NCI-H2227 (cell line): Measurements from ENCODE around the gene ZNF345.
A peak's percentile ranks its signal among the peaks of the same experiment; 100 is the strongest.

ENCODE experiments used
- DNase-seq: peaks from one replicate; lab custom pipeline; 2025; ENCODE audit not compliant: unreplicated experiment; lab: John Stamatoyannopoulos, UW

ZNF345 gene

GRCh38 chr19:36850559-36851442, at the start of gene ZNF345:
TSS of gene ZNF345 (plus strand) at chr19:36850876. CDS start at chr19:36876831, 25,955 bp downstream.
- DNase-seq: peak; percentile 93

- no peak for DNase-seq
Measured at GRCh38 chr19:36805364-36805763, 45.3 kb upstream of the ZNF345 start.

GRCh38 chr19:36807029-36807428, 43.6 kb upstream of the ZNF345 start:
- DNase-seq: no peak

GRCh38 chr19:36819130-36819630, 31.5 kb upstream of the ZNF345 start:
- DNase-seq: no peak

- no peak for DNase-seq
Measured at GRCh38 chr19:36821758-36822157, 28.9 kb upstream of the ZNF345 start.

- DNase-seq: no peak
Measured at GRCh38 chr19:36833430-36833829, 17.2 kb upstream of the ZNF345 start.

GRCh38 chr19:36837176-36837905, 13.3 kb upstream of the ZNF345 start:
- DNase-seq: no peak

GRCh38 chr19:36837906-36838783, 12.5 kb upstream of the ZNF345 start, which contains the start of gene ZNF790:
TSS of gene ZNF790 (minus strand) at chr19:36838387. CDS start at chr19:36825619, 12,768 bp downstream.
- DNase-seq: peak; percentile 89

- no peak for DNase-seq
Measured at GRCh38 chr19:36838784-36839324, 11.8 kb upstream of the ZNF345 start.

- DNase-seq: no peak
Measured at GRCh38 chr19:36847968-36848367, 2.7 kb upstream of the ZNF345 start.

- peak; percentile 83 for DNase-seq
Measured at GRCh38 chr19:36849701-36850558, 746 bp upstream of the ZNF345 start.

GRCh38 chr19:36851898-36852297, 1.2 kb downstream of the ZNF345 start:
- no peak for DNase-seq

GRCh38 chr19:36876993-36877938, 26.6 kb downstream of the ZNF345 start:
- no peak for DNase-seq

GRCh38 chr19:36891768-36892357, 41.2 kb downstream of the ZNF345 start:
- no peak for DNase-seq

GRCh38 chr19:36894849-36895383, 44.2 kb downstream of the ZNF345 start:
- no peak for DNase-seq

GRCh38 chr19:36898422-36898821, 47.7 kb downstream of the ZNF345 start:
- no peak for DNase-seq

GRCh38 chr19:36915992-36916830, 65.5 kb downstream of the ZNF345 start, which contains the start of the genes ZNF568 and ZNF829:
TSS of gene ZNF568 (plus strand) at chr19:36916332. CDS start at chr19:36922771, 6,439 bp downstream.
TSS of gene ZNF829 (minus strand) at chr19:36916291. CDS start at chr19:36915167, 1,124 bp downstream.
- DNase-seq: peak; percentile 88
